A549 (cell line): ENCODE data around the gene PATL2. TPM values are rescaled to one million over a fixed set of nuclear protein-coding genes. Genes with fewer than 3 reads are reported as not detected.

Experiments used
- ATAC-seq, 2 experiments: fragments of 200-7000 bp in 1 of 2; fragments of >200 bp in 1 of 2; cut with Nextera tagmentation in 1 of 2; cut with Tn5 transposase in 1 of 2; 3 replicates each; pipeline versions ENCODE4 v1.8.0 to v1.9.1; 2018 to 2020; ENCODE audit warnings: mild to moderate bottlenecking in 1 of 2, moderate library complexity in 1 of 2
- CTCF ChIA-PET: fragments of 300-600 bp; sonication (Branson Sonifier 250); formaldehyde crosslinking; extraction: SDS; loops from one replicate; lab custom pipeline; 2021; ENCODE audit warnings: antibody characterized with exemption, inconsistent platforms; lab: Yijun Ruan, JAX
- POLR2A ChIA-PET: fragments of 350-600 bp; formaldehyde crosslinking; extraction: SDS; loops from one replicate; lab custom pipeline; 2021; ENCODE audit warnings: antibody characterized with exemption, inconsistent platforms; lab: Yijun Ruan, JAX
- DNase-seq, 2 experiments: peaks; one replicate each; pipeline versions ENCODE4 v3.0.0 to v3.0.0-alpha.2; 2011 to 2016; ENCODE audit warnings: low read depth in 1 of 2, low spot score in 1 of 2
- FAIRE-seq: peaks from 2 replicates; lab custom pipeline; 2011; peaks lifted over from hg19 to GRCh38; lab: Jason Lieb, UNC
- H3K27ac ChIP-seq, 2 experiments: fragments of >200 bp; sonication (Bioruptor Twin); formaldehyde crosslinking; 3 replicates each; pipeline ENCODE4 v1.5.1; 2016 to 2017
- H3K4me1 ChIP-seq: fragments of >200 bp; sonication (Bioruptor Twin); formaldehyde crosslinking; 3 replicates; pipeline ENCODE4 v1.6.1; 2016
- H3K4me2 ChIP-seq: fragments of >200 bp; sonication (Bioruptor Twin); formaldehyde crosslinking; 3 replicates; pipeline ENCODE4 v1.6.1; 2016
- H3K4me3 ChIP-seq: fragments of >200 bp; sonication (Bioruptor Twin); formaldehyde crosslinking; 3 replicates; pipeline ENCODE4 v1.5.1; 2016
- H3K9me3 ChIP-seq: fragments of >200 bp; sonication (Bioruptor Twin); formaldehyde crosslinking; 3 replicates; pipeline ENCODE4 v1.6.1; 2016
- ATOH8 ChIP-seq: fragments of 250-450 bp; sonication (Bioruptor Pico); IDR thresholded peaks from 2 replicates; pipeline ENCODE4 v1.5.0; 2020; ENCODE audit warnings: low read depth, mild to moderate bottlenecking, moderate library complexity
- BCL3 ChIP-seq: fragments of >200 bp; sonication (Bioruptor Twin); formaldehyde crosslinking; IDR thresholded peaks from 3 replicates; pipeline ENCODE4 v1.6.1; 2016
- CBX8 ChIP-seq: fragments of 200-600 bp; sonication (generic); IDR thresholded peaks from 2 replicates; pipeline ENCODE4 v1.6.1; 2016
- CHD2 ChIP-seq: fragments of 150-350 bp; IDR thresholded peaks from 2 replicates; pipeline ENCODE4 v1.6.1; 2014; ENCODE audit warnings: low read length; ENCODE audit not compliant: partially characterized antibody
- CHD4 ChIP-seq: fragments of 200-600 bp; sonication (generic); IDR thresholded peaks from 2 replicates; pipeline ENCODE4 v1.6.1; 2016; ENCODE audit warnings: antibody characterized with exemption, mild to moderate bottlenecking, borderline replicate concordance
- CTCF ChIP-seq: fragments of >200 bp; sonication (Bioruptor Twin); formaldehyde crosslinking; IDR thresholded peaks from 3 replicates; pipeline ENCODE4 v1.5.1; 2016
- ELK1 ChIP-seq: fragments of 150-350 bp; IDR thresholded peaks from 2 replicates; pipeline ENCODE4 v1.6.1; 2014; ENCODE audit warnings: low read depth, mild to moderate bottlenecking, low read length
- HMGXB4 ChIP-seq: fragments of 250-450 bp; sonication (Bioruptor Pico); IDR thresholded peaks from 2 replicates; pipeline ENCODE4 v1.5.0; 2021; ENCODE audit warnings: mild to moderate bottlenecking, moderate library complexity, borderline replicate concordance
- HOXA7 ChIP-seq: fragments of 250-450 bp; sonication (Bioruptor Pico); IDR thresholded peaks from 2 replicates; pipeline ENCODE4 v1.5.0; 2020; ENCODE audit warnings: mild to moderate bottlenecking, moderate library complexity
- HOXB13 ChIP-seq: fragments of 250-450 bp; sonication (Bioruptor Pico); IDR thresholded peaks from 2 replicates; pipeline ENCODE4 v1.5.0; 2020; ENCODE audit warnings: low read depth, mild to moderate bottlenecking, moderate library complexity
- HOXB5 ChIP-seq: fragments of 250-450 bp; sonication (Bioruptor Pico); IDR thresholded peaks from 2 replicates; pipeline ENCODE4 v1.5.0; 2020; ENCODE audit warnings: mild to moderate bottlenecking, moderate library complexity
- JUN ChIP-seq, 2 experiments: fragments of >200 bp; sonication (Bioruptor Twin); formaldehyde crosslinking; IDR thresholded peaks; 2 replicates in 1 of 2; 3 replicates in 1 of 2; pipeline ENCODE4 v1.6.1; 2016 to 2017
- KDM5A ChIP-seq: fragments of 200-600 bp; sonication (generic); IDR thresholded peaks from 2 replicates; pipeline ENCODE4 v1.6.1; 2016; ENCODE audit warnings: antibody characterized with exemption, mild to moderate bottlenecking
- MAX ChIP-seq: IDR thresholded peaks from 2 replicates; pipeline ENCODE4 v1.6.1; 2012
- MAZ ChIP-seq: fragments of 150-350 bp; IDR thresholded peaks from 2 replicates; pipeline ENCODE4 v1.6.1; 2014; ENCODE audit warnings: antibody characterized with exemption, low read depth, low read length, borderline replicate concordance
- POLR2A ChIP-seq: IDR thresholded peaks from 2 replicates; pipeline ENCODE4 v1.6.1; 2012; ENCODE audit warnings: mild to moderate bottlenecking, low read length
- RCOR1 ChIP-seq: fragments of 150-350 bp; IDR thresholded peaks from 2 replicates; pipeline ENCODE4 v1.6.1; 2014; ENCODE audit warnings: antibody characterized with exemption, low read length, low read depth
- RFX5 ChIP-seq: fragments of 450-650 bp; IDR thresholded peaks from 2 replicates; pipeline ENCODE4 v1.7.1; 2014; ENCODE audit warnings: antibody characterized with exemption, mild to moderate bottlenecking, moderate library complexity
- ZFP36 ChIP-seq: fragments of 450-650 bp; IDR thresholded peaks from 2 replicates; pipeline ENCODE4 v1.6.1; 2014; ENCODE audit warnings: borderline replicate concordance; ENCODE audit not compliant: partially characterized antibody
- ZNF302 ChIP-seq: fragments of 250-450 bp; sonication (Bioruptor Pico); IDR thresholded peaks from 2 replicates; pipeline ENCODE4 v1.9.0; 2021; ENCODE audit warnings: inconsistent platforms, mild to moderate bottlenecking, moderate library complexity
- WGBS: methylation state at CpG from one replicate; pipeline ENCODE4 v1.1.6; 2017; ENCODE audit errors: missing lambda C conversion rate; 5-methylcytosine and 5-hydroxymethylcytosine counted together
- polyA plus RNA-seq, 4 experiments: library from polyadenylated mRNA; depleted of rRNA in 3 of 4; stranded (reverse); fragments of >200 nt; fragmentation: RNase III in 1 of 4; extraction: RNeasy Plus Mini Kit Qiagen cat#74134 plus additional on column Dnase treatment in 1 of 4; gene quantifications; 2 replicates in 3 of 4; 3 replicates in 1 of 4; pipeline ENCODE4 v1.2.3, GENCODE V29; 2011 to 2017

Gene PATL2
- polyA plus RNA-seq, 2 of the 4 experiments (the other 2 are of a cell fraction): 0.12 to 0.26 TPM

- no peak overlapping the region for H3K27ac ChIP-seq
- no peak overlapping the region for H3K4me2 ChIP-seq
- FAIRE-seq (no peak), ATAC-seq (no peak), DNase-seq (no peak)
- TF ChIP-seq HOXA7 (CRISPR knock-in tag) (no peak), HOXB5 (no peak), CBX8 (no peak), HOXB13 (no peak), MAZ (no peak), BCL3 (no peak), JUN (IDR thresholded peaks at IDR 0.05) (no peak), ATOH8 (CRISPR knock-in tag) (no peak), CHD4 (no peak)
- no peak overlapping the region for H3K4me3 ChIP-seq
- no peaks in the 10 kb centered on the region for H3K4me1 ChIP-seq
- ChIA-PET CTCF (interaction anchor here (0.8 to 2.3 kb wide), 2 partner anchors 11 to 16 kb away, joined by 3 to 9 read pairs; partner anchors contain the start of gene SPG11), POLR2A (no interaction called here)
- H3K9me3 ChIP-seq: no peaks in the 10 kb centered on the region
These were observed 63.5 kb downstream of the PATL2 start for GRCh38 chr15:44647637-44648036.

- Histone ChIP-seq H3K27ac (no peak overlapping the region), H3K4me2 (no peak overlapping the region), H3K9me3 (no peaks in the 10 kb centered on the region), H3K4me3 (no peak overlapping the region), H3K4me1 (no peaks in the 10 kb centered on the region)
- DNase-seq: no peak
- POLR2A ChIA-PET: no interaction called here
- WGBS: 94% methylated on average over 1 of the region's 1 CpG
- TF ChIP-seq RCOR1 (no peak), MAZ (no peak), HMGXB4 (no peak), RFX5 (no peak), ZNF302 (CRISPR knock-in tag) (no peak), POLR2A (no peak), HOXB13 (no peak), KDM5A (no peak)
- CTCF ChIA-PET: interaction anchor here (2.3 kb wide), 1 partner anchor 17 kb away, joined by 9 read pairs; the partner anchor contains the start of gene SPG11
- no peak for FAIRE-seq
- no peak for ATAC-seq
These were observed 64.1 kb downstream of the PATL2 start for GRCh38 chr15:44647036-44647435.

GRCh38 chr15:44646460-44646859 is 64.7 kb downstream of the PATL2 start:
- POLR2A ChIA-PET: no interaction called here
- no peak for FAIRE-seq
- Histone ChIP-seq H3K4me1 (no peaks in the 10 kb centered on the region), H3K4me2 (no peak overlapping the region), H3K4me3 (no peak overlapping the region), H3K27ac (no peak overlapping the region), H3K9me3 (no peaks in the 10 kb centered on the region)
- DNase-seq: no peak
- WGBS: 92% methylated on average over 2 of the region's 2 CpGs
- CTCF ChIA-PET: no interaction called here
- no peak for ATAC-seq
- TF ChIP-seq ZFP36 (no peak), ELK1 (no peak), ATOH8 (CRISPR knock-in tag) (no peak), CTCF (no peak), MAX (no peak), BCL3 (no peak), CHD2 (no peak)
